IMR-90 (cell line): Measurements from ENCODE around the gene ANKMY2.

Source experiments
- MAZ ChIP-seq: IDR thresholded peaks from 2 replicates; pipeline ENCODE4 v1.6.1; 2012; ENCODE audit warnings: low read depth, mild to moderate bottlenecking, low read length, improper control_type of control experiment, moderate library complexity, borderline replicate concordance
- RAD21 ChIP-seq: IDR thresholded peaks from 2 replicates; pipeline ENCODE4 v1.6.1; 2012; ENCODE audit warnings: low read length, improper control_type of control experiment
- TF ChIP-seq, protein P1 (sequence below): conservative IDR thresholded peaks from 2 replicates; pipeline ENCODE4 v1.5.1; 2012; ENCODE audit warnings: mild to moderate bottlenecking, low read depth, low read length, improper control_type of control experiment

DNA sequence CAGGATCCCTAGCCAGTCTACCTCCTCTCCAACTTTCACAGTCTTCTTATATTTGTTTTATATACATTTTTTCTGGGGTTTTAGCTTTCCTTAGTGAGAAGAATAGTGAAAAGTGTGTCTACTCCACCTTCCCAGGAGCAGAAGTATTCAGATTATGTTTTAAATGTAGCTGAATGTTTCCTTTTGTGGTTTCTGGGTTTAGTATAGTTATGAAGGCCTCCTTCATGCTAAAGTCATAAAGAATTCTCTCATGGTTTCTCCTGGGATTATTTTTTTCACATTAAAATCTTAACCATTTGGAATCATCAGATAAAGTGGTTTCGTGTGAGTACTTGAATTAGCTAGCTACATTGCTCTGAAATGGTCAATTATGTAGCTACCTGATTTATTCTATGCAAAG, 50.9 kb downstream of the ANKMY2 start:
- TF ChIP-seq, protein P1, sequence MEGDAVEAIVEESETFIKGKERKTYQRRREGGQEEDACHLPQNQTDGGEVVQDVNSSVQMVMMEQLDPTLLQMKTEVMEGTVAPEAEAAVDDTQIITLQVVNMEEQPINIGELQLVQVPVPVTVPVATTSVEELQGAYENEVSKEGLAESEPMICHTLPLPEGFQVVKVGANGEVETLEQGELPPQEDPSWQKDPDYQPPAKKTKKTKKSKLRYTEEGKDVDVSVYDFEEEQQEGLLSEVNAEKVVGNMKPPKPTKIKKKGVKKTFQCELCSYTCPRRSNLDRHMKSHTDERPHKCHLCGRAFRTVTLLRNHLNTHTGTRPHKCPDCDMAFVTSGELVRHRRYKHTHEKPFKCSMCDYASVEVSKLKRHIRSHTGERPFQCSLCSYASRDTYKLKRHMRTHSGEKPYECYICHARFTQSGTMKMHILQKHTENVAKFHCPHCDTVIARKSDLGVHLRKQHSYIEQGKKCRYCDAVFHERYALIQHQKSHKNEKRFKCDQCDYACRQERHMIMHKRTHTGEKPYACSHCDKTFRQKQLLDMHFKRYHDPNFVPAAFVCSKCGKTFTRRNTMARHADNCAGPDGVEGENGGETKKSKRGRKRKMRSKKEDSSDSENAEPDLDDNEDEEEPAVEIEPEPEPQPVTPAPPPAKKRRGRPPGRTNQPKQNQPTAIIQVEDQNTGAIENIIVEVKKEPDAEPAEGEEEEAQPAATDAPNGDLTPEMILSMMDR = no peak
- TF ChIP-seq RAD21 (no peak), MAZ (no peak)
